M059J (cell line): ENCODE measurements around the gene SLC25A6. TPM values are rescaled to one million over a fixed set of nuclear protein-coding genes. Genes with fewer than 3 reads are reported as not detected.
"Not testable (repeated sequence)": the region's sequence is repeated elsewhere in the genome, so short reads cannot be mapped to it uniquely, and the experiment has no call there.

Source experiments
- DNase-seq: peaks from one replicate; pipeline ENCODE4 v3.0.0-alpha.2; 2012; ENCODE audit warnings: low read depth
- total RNA-seq: library from RNA; depleted of rRNA; stranded (reverse); fragments of >200 nt; shearing (Covaris generic); gene quantifications from 2 replicates; pipeline ENCODE4 v1.2.3, GENCODE V29; 2014; rRNA removed

Gene SLC25A6
- total RNA-seq, 1 experiment from 2014 or later, result 125 TPM

- DNase-seq, result no peak
Observed at GRCh38 chrX:1354036-1355019, 37.6 kb downstream of the SLC25A6 start.

GRCh38 chrX:1351981-1352714 lies 39.8 kb downstream of the SLC25A6 start:
- DNase-seq, result no peak

GRCh38 chrX:1349606-1350005 lies 42.3 kb downstream of the SLC25A6 start:
- DNase-seq, result not testable (repeated sequence)

- no peak for DNase-seq
Observed at GRCh38 chrX:1341545-1342184, 50.2 kb downstream of the SLC25A6 start.

- DNase-seq, result no peak
Observed at GRCh38 chrX:1336948-1337779, 54.7 kb downstream of the SLC25A6 start.

GRCh38 chrX:1336331-1336943 lies 55.5 kb downstream of the SLC25A6 start, which contains the start of gene IL3RA:
IL3RA (plus strand) TSS chrX:1336785; CDS start chrX:1341766, 4,981 bp downstream.
- no peak for DNase-seq

Other genes starting within 250 kb of the SLC25A6 start
- 0.10 TPM in 1 of 2 replicates, not detected in the other for gene CRLF2, start 179.5 kb downstream of the SLC25A6 start, total RNA-seq
- not detected in 2 replicates for gene CSF2RA, start 123.3 kb downstream of the SLC25A6 start, total RNA-seq
- gene IL3RA, start 55.3 kb downstream of the SLC25A6 start, total RNA-seq, result not detected in 2 replicates
- gene ASMTL, start 60.8 kb upstream of the SLC25A6 start, total RNA-seq, result 6.3 and 7.2 TPM in 2 replicates
- 0.10 TPM in 1 of 2 replicates, not detected in the other for gene P2RY8, start 145.1 kb upstream of the SLC25A6 start, total RNA-seq
- gene AKAP17A, start 199.5 kb upstream of the SLC25A6 start, total RNA-seq, result 14.7 and 21.3 TPM in 2 replicates
- not detected in 2 replicates for gene ASMT, start 222.9 kb upstream of the SLC25A6 start, total RNA-seq